ENCODE measurements around the gene HDHD2.
"Not testable (repeated sequence)": the region's sequence is repeated elsewhere in the genome, so short reads cannot be mapped to it uniquely, and the experiment has no call there.

GRCh38 chr18:47182156-47182555 lies 31.9 kb upstream of the HDHD2 start:
- TF ChIP-seq EZH2, CTCF, EZH2phosphoT487 (IDR thresholded peaks at IDR 0.05): not testable (repeated sequence)
